NK-92 (cell line): ENCODE data around the gene CCDC70.
"Not testable (repeated sequence)": the region's sequence is repeated elsewhere in the genome, so short reads cannot be mapped to it uniquely, and the experiment has no call there.

Source experiments
- DNase-seq: peaks from one replicate; lab custom pipeline; 2025; ENCODE audit not compliant: unreplicated experiment; lab: John Stamatoyannopoulos, UW

CCDC70 gene

DNA sequence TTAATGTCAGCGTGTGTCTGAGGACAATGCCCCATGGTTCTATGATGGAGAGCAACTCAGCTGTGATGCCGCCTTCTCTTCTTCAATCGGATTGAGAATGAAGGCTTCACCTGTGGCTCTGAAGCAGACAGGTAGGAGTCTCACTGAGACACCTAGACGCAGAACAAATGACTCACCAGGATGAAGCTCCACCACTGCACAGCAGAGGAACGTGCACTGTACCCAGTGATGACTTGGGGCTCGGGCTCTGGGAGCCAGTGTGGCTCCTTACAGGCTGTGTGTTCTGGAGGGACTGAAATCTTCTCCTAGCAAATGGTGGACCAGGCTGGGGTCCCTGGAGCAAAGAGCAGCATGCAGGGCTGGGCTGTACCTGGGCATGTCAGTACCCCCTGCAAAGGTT, 44.0 kb downstream of the CCDC70 start:
- DNase-seq: no peak

DNA sequence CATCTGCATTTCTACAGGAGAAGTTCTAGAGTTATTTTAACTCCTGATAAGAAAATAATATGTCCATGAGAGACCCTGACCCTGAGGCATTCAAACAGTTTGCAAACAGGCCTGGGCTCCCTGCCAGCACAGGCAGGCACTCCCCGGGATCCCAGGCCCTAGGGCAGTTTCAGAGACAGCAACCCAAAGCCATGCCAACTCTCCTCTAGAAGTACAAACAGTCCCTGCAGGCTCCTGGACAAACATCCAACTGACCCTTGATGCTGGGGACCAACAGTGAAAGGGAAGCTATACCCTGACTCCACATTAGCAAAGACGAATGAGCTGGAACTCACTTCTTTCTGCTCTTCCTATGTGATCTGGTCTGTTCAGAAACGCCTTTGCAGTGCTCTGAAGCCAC, 44.8 kb downstream of the CCDC70 start:
- no peak for DNase-seq

DNA sequence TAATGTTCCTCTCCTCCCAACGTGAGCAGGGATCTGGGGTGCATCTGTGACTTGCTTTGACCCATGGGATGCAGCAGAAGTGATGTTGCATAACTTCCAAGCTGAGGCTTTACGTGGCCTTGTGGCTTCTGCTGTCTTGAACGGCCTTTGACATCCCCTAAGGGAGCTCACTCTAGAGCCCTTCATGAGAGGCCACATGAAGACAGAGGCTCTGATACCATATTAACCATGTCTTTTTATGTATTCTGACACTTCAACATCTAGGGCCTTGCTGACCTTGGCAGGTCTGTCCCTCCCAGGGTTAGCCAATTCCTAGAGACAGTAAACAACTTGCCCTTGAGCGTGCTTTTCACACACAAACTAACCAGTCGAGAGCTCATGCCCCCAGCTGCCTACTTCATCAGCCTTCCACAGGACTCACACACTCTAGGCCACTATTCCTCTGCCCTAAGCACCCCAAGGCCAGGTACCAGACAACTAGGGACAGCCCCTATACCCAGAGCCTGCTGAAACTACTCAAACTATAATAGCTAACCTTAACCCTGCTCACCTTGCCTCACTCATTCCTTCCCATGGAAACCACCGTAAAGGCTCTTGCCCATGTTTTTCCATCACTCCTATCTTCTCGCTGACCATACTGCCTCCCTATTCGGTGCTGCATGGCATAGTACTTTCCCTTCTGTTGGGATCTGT, 45.4 kb downstream of the CCDC70 start:
- no peak for DNase-seq

DNA sequence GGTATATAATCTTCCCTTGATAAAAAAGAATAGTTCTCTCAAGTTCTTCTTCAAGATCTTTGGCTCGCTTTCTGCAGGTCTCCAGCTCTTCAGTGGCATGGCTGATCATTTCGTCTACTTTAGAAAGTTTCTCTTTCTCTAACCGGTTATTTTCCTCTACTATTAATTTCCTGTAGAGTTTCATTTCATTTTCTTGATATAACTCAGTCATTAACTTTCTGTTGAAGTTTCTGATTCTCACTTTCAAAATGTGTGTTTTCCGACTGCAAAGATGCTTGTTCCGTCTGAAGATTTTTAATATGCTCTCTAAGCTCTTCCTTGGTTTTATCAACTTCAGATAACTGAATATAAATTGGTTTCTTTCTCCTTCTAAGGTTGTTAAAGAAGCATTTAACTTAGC, 47.5 kb downstream of the CCDC70 start:
- DNase-seq: not testable (repeated sequence)

DNA sequence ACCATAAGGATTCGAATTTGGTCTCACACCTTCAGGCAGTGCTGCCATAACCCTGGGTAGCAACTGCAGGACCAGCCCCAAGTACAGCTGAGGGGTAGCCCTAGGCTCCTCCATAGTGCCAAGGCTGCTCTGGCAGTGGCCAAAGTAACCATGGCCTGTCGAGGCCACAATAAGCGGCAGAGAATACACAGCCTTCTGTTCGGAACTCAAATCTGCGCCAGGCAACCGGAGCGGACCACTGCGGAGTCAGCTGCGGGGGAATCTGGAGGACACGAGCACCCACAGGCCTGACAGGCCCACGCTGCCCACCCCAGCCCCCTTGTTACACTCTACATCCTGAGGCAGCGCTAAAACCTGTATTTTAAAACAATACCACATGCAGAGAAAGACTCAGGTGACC, 48.7 kb downstream of the CCDC70 start:
- DNase-seq: no peak

DNA sequence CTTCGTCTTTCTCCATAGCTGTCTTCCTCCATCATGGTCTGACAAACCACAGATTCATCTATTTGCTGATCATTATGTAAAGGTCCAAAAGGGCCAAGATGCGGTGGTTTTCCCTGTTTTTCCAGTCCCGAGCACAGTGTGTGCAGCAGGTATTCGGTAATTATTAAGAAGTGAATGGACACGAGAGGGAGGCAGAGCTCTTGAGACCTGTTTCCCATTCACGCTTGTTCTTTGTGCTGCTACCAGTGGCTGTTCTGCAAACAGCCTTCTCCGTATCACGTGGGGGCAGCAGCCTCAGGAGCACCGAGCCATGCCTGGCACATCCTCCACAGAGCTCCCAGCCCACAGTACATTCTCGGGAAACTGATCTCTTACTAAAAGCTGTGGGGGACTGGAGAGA, 50.3 kb downstream of the CCDC70 start:
- no peak for DNase-seq

DNA sequence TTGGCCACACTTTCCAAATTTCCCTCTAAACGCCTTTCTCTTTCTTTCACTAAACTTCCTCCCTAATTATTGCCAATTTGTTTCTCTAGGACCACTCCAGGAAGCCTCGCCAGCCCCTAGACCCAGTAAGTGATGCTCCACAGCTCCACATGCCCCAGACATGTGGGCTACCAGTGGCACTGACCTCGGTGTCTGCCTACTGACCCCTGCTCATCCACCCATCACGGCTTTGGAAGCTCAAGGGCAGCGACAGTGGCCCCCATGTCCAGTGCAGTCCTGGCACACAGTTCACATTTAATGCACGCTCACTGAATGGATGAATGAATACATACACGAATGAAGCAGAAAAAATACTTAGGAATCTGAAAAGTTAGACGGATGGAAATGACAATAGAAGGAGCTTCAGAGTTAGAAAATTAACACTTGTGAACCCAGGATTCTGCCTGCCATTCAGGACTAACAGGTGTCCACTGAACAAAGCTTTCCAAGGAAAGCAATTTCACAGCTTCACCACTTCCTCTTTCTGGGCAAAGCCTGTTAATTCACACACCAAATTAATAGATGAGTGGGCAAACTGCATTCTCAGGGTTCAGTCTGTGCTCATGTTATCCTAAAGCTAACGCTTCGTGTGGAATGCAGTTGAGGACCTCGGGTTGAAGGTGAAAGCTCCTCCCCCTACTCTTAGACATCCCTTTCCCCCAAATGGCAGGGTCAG, 50.9 kb downstream of the CCDC70 start:
- no peak for DNase-seq

DNA sequence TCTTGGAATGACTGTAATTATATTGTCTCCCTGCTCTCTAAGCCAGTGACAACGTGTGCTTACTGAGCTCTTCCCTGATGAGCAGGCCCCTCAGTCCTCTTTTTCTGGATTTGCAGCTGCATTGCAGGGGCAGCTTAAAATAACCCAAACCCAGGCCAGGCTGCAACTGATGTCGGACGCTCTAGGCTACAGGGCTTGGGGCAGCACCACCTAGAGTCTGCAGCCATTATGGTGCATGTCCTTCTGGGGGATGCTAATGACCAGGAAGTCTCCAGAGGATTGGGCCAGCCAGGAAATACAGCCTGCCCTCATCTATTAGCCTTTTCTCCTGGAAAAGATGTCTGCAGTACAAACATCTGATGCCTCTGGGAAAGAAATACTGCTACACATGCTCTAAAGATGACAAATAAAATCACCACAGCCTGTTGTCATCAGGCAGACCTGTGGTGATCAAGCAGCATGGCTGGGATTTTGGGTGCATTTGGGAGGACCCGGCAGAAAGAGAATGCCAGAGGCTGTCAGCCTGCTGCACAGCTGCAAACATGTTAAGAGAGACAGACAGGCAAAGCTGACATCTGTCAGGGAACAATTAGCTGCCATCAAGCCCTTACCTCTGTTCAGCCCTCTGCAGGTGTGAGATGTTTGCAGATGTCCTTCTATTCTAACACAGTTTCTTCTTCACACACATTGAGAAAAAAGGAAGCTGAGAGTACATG, 51.8 kb downstream of the CCDC70 start:
- DNase-seq: no peak

DNA sequence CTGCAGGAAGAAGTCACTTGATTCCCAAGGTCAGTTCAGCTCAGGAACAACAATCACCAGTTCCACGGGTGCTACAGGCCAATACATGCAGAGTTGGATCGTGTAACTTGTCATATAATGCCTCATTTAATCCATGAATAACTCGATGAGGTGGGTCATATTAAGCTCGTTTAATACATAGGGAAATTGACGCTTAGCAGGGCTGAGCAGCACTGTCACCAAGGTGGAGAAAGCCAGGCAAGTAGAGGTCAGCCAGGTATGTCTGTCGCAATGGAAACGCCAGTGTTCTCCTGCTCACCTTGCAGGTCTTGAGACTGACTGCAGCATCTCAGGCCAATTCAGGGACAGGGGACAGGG, 52.3 kb downstream of the CCDC70 start:
- no peak for DNase-seq
